Middle frontal gyrus (tissue), 1 donor: ENCODE results near the gene GALNT11.
"Not testable (repeated sequence)": the region's sequence is repeated elsewhere in the genome, so short reads cannot be mapped to it uniquely, and the experiment has no call there.

Source experiments
- DNase-seq: peaks from one replicate; pipeline ENCODE4 v3.0.0-alpha.2; 2015; ENCODE audit warnings: low spot score; ENCODE audit errors: extremely low spot score

GALNT11 gene

DNA sequence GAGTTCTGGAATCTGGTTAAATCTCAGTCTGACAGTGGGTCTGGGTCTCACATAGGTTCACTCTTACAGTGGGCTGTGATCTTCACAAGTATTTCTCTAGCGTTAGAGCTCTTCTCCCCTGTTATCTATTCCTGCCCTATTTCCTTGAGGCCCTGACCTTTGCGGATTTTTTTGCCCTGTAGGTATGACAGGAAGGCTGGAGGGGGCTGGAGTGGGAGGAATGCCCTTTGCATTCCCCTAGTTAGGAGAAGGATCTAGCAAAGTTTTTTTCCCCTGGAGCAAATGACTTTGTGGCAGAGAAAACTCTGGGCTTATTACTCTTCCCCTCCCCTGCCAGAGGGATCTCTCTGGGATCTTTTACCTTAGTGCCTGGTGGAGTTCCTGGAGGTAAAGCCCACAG, 49.2 kb downstream of the GALNT11 start:
- DNase-seq = no peak

DNA sequence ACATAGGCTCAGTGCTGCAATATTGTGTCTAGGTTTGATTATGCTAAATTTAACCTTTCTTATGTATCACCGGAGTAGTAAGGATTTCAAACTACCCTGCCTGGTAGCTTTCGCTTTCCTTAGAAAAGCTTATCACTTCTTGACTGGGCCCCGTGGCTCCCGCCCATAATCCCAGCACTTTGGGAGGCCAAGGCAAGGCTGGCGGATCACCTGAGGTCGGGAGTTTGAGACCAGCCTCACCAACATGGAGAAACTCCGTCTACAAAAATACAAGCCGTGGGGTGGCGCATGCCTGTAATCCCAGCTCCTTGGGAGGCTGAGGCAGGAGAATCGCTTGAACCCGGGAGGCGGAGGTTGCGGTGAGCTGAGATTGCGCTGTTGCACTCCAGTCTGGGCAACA, 49.9 kb downstream of the GALNT11 start:
- DNase-seq = not testable (repeated sequence)

DNA sequence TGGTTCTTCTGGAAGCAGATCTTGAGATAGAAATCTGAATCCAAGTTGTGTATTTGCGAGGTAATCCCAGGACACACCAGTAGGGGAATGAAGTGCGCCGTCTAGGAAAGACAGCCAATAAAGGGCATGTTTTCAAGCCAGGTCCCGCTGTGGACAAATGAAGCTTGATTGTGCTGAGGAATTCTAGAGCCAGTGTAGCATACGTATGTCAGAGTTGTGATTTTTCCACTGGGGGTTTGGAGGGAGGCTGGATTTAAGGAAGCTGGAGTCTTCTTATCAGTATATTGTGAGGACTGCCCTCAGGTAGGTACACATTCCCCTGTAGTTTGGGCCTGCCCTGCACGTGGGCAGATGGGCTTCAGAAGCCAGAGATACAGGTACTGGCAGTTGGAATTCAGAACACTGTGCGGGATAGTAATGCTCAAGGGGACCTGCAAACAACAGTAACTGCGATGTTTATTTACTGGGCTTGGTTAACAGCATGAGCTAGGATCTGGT, 50.9 kb downstream of the GALNT11 start:
- no peak for DNase-seq

DNA sequence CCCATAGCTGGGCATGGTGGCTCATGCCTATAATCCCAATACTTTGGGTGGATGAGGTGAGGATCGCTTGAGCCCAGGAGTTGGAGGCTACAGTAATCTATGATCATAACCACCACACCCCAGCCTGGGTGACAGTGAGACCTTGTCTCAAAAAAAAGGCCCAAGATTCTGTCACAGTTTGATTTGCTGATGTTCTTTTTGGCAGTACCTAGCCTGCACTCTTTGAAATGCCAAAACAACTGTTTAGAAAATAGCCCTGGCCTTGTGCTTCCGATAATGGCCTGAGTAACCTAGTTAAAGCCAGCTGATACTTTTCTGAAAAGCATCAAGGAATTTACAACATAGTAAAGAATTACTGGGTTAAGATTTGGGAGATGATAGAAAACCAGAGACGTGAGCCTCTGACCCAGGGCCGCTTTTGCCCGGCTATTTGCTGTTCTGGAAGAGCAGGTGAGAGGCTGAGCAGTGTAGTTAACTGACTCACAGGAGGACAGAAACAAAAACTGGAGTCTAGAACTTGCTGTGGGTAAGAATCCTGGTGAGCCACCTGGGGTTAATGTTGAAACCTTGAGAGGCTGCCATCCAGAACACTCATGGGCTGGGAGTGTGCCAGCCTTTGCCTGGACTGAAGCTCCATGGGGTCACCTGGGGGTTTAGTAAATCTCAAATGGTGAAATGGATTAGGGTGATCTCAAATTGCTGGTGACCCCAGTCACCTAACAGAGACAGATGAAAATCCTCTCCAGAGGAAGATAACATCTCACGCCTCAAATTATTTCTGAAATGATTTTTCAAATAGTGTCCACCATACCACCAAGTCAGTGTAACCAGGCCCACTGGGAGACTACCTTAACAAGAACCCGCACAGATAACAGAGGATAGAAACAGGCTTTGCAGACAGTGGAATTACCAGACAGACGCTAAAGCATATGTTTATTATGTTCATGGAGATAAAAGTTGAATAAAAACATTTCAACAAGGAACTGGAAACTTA, 51.8 kb downstream of the GALNT11 start:
- no peak for DNase-seq

DNA sequence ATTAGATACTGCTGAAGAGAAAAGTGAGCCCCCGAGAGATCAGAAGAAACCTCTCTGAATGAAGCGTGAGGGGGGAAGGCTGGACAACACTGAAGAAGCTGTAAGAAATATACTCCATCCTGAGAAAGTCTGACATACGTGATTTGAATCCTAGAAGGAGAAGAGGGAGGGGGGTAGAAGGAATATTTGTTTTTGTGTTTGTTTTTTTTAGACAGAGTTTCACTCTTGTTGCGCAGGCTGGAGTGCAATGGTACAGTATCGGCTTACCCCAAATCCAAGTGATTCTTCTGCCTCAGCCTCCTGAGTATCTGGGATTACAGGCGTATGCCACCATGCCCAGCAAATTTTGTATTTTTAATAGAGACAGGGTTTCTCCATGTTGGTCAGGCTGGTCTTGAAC, 52.6 kb downstream of the GALNT11 start:
- no peak for DNase-seq

DNA sequence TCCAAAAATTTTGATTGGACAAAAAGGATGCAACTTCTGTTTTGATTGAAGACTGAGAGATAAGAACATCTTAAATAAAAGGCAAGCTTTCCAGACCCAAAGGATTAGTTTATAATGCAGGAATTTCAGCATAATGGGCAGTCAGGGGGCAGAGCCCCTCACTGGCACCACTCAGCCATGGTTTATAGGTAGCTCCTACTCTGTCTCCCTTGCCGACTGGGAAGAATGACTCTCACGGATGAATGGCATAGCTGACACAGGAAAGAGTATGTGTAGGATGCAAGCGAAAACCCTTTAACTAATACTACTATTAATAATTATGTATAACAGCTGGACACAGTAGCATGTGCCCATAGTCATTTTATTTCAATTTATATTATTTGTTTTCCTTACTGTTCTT, 53.3 kb downstream of the GALNT11 start:
- no peak for DNase-seq

DNA sequence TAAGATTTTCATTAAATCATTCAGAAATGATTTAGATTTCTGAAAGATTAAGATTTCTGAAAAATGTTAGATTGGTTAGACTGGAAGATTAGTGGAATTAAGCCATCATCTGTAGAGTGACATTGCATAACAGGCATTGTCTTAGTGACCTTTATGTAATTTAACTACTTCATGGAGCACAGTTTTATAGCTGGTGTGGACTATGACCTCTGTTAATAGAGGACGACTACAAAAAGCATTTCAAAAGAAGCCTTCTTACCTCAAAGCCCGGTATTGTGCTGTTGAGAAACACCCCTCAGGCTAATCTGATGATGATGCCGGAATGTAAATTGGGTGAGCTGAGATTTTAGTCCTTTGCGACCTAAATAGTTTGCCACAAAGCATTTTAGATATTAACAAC, 55.6 kb downstream of the GALNT11 start:
- DNase-seq = no peak

DNA sequence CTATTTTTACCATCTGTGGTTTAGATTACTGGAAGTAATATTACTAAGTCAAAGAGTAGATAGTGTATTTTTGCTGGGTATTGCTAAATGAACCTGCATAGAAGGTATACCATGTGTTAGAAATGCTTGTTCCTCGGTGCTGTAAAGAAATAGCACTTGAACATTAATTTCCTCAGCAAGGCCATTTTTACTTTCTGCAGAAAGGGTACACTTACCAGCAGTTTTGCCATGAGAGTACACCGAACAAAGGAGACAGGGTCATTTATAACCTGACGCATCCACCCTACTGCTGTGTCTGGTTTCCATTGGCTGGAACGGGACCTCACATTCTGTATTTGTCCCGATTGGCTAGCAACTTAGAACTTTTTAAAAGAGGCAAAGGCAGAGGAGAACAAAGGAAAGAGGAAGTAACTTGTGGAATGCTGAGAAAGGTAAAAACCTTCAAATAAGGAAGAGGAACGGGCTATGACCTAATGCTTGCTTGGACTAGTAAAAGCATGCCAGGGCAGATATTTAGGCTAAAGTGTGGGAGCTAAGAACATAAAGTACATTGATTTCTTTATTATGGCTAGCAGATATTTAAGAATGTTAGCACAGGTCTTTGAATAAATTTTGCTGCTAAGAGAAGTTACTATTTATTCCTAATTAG, 56.7 kb downstream of the GALNT11 start:
- not testable (repeated sequence) for DNase-seq

DNA sequence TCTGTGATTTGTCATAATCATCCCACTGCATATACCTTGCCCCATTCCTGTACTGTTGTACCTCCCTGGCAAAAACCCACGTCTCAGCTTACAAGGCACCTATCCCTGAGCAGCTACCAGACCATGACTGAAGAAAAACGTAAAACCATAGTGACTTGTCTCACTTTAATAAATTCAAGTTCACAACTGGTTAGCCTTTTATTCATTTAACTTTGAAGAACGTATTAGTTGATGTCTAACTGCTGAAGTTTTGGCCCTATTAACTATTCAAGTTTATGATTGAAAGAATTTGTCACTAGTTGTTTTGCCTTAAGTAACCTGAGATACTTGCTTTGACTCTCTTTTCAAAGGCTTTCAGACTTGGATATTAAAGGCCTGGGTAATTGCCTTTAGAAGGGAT, 59.7 kb downstream of the GALNT11 start:
- no peak for DNase-seq

DNA sequence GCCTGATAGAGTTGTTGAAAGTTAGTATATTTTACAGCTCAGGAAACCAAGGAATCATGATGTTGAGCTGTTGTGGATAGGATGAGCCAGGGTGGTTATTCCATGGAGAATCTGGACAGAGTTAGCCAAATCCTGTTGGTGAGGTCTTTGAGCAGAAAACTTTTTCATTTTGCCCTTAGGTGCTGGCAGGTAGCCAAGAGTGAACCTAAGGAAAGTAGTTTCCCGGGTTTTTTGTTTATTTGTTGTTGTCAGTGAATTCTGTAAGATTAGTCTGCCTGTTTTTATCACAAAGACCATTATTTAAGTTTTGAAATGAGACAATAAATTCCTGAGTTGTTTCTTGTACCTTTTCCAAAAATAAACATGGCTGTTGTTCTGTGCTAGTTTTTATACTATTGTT, 61.0 kb downstream of the GALNT11 start:
- DNase-seq = no peak

DNA sequence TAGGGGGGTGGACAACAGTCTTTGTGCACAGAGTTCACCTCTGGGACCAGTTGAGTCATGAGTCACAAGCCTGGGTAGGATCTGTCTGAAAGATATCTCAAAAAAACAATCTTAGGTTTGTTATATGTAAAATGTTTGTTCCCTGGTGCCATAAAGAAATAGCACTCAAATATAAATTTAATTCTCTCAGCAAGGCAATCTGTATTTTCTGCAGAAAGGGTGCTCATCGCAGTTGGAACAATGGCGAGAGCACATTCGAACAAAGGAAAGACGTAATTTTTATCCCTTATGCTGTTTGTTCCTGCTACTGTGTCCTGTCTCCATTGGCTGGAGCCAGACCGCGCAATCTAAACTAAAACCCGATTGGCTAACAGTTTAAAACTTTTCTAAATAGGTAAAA, 63.7 kb downstream of the GALNT11 start:
- DNase-seq = no peak

DNA sequence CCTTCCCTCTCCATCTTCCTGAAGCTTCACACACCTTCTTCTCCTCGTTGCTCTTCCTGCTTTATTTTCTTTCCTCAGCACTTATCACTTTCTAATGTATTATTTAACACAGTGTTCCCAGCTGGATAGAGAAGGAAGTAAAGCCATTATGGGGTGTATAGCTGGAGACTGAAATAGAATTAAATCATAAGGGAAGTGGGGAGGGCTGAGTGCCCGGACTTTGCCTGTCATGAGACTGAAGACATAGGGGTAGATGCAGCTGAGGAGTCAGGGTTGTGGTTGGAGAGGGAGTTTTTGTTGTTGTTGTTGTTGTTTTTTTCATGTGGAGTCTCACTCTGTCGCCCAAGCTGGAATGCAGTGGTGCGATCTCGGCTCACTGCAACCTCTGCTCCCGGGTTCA, 65.3 kb downstream of the GALNT11 start:
- DNase-seq = no peak

DNA sequence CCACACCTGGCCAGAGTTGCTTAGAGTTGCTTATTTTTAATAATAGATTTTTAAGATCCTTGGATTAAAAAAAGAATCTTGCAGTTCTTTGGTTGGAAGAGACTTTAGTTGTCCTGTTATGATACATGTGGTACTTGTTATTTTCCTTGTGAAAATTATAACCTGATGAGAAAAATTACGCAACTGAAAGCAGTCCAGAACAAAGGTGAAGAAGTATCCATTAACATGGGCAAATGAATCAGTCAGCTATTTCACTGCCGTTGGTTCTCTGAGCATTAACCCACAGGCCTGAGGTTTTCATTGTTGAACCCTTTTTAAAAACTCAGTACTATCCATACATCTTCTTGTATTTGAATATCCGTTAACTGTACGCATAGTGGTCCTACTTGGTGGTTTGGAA, 68.2 kb downstream of the GALNT11 start:
- DNase-seq = no peak

DNA sequence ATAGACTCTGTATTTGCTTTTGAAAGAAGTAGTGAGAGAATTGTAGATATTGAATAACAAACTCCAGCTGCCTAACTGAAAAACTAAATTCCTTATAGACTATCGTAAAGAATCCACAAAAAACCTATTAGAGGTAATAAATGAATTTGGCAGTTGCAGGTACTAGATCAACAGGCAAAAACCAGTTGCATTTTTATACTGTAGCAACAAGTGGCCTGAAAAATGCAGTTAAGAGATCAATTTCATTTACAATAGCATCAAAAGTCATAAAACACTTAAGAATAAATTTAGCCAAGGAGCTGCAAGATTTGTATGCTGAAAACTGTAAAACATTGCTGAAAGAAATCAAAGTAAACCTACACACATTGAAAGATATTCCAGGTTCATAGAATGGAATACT, 70.3 kb downstream of the GALNT11 start:
- no peak for DNase-seq

DNA sequence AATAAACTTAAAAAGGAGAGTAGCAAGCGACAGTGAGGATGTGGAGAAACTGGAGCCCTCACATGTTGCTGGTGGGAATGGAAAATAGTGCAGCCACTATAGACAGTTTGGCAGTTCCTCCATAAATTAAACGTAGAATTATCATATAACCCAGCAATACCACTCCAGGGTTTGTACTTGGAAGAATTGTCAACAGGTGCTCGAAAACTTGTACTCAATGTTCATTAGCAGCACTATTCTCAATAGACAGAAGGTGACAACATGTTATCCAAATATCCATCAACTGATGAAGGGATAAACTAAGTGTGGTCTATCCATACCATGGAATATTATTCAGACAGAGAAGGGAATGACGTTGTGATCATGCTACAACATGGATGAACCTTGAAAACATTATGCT, 71.9 kb downstream of the GALNT11 start:
- DNase-seq = no peak

DNA sequence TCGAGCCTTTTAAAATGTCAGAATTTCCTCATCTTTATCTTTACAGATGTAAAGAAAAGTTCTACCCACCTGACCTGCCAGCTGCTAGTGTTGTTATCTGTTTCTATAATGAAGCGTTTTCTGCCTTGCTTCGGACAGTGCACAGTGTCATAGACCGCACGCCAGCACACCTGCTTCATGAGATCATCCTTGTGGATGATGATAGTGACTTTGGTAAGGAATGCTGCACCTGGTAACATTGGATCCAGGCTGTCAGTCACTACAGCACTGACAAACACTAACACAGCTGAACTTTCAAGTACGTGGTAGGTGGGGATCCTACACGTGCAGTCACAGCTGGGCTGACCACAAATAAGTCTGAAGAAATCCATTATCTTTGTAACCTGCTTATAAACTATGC, 77.6 kb downstream of the GALNT11 start:
- DNase-seq = no peak

DNA sequence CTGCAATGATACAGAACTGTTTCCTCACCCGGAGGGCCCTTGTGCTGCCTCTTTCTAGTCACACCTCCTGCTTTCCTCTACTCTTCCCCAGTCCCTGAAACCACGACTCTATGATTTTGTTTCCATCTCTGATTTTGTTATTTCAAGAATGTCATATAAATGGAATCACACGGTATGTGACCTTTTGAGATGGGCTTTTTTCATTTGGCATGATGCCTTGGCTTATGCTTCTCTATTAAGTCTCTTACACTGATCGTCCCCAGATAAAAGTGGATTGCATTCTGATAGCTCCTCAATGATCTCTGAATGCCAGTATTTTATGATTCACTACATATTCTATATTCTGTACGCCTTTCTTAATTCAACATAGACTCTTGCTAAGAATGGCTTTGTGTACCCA, 78.2 kb downstream of the GALNT11 start:
- no peak for DNase-seq

DNA sequence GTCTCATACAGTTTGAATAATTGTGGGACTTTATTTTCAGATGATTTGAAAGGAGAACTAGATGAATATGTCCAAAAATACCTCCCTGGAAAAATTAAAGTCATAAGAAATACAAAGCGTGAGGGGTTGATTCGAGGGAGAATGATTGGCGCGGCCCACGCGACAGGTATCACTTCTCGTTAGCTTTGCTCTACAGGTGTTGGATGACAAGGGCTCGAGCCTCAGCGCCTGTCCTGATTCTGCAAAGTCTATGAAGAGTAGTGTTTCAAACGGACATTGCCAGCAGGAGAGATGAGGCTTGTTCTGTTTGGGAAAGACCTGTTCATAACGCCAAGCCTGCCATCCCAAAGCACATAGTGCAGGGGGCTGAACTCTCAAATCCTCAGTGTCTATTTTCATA, 79.7 kb downstream of the GALNT11 start:
- DNase-seq = no peak

DNA sequence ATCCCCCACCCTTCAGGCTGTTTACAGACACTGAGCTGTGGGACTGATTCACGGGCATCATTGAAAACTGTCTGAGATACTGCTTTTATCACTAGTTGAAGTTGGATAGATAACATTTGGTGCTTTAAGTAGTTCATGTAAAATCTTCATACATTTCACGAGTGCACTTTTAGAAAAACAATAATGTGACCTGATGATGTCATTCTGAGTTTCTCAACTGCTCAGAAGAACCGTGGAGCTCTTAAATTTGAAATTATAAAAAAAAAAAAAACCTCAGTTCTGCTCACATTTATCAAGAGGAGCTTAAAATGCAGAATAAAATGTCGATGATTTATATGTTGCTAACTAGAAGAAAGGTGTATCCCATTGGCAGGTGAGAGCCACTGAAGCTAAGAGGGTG, 81.5 kb downstream of the GALNT11 start:
- DNase-seq = no peak

DNA sequence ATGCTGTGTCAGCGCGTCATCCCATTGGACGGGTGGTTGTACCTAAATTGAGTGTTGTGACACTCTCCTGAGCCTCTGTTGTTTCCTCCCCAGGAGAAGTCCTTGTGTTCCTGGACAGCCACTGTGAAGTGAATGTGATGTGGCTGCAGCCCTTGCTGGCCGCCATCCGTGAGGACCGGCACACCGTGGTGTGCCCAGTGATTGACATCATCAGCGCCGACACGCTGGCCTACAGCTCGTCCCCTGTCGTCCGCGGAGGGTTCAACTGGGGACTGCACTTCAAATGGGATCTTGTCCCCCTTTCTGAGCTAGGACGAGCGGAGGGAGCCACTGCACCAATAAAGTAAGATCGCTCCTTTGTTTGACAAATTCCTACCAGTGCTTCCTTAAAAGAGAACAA, 82.5 kb downstream of the GALNT11 start:
- no peak for DNase-seq

DNA sequence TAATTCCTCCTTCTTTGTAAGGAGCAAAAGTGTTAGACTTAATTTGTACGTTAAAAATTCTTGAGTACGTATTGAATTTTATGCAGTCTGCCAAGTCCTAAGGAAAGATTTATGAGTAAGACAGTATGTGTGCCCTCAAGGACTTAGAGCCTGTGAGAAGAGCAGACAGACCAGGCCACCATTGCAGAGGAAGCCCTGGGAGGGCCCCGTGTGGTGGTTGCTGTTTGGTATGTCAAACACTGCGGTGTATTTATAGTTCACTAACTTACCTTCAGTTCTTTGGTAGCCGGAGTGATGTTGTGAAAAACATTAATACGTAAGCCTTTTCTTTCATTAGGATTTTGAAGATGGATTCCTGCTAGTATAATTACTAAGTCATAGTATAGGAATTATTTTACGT, 82.9 kb downstream of the GALNT11 start:
- no peak for DNase-seq

DNA sequence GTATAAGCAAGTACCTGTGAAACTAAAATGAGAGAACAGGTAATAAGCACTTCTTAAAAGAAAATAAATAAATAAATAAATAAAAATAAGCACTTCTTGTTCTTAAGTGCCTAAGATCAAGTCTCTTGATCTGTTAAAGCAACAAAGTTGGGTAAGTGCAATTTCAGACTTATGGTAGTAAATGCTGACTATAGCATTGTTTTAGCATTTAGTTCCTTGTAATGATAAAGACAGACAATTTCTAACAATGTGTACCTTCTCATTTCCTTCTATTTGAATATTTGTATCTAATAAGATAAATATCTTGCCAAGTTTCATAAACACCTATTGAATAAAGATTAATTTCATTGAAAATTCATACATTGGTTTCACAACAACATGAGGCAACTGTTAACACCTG, 87.4 kb downstream of the GALNT11 start:
- no peak for DNase-seq
